Nucleus accumbens (tissue), 56 donors: Measurements from ENCODE around the gene CXCL9.
"Not testable (repeated sequence)": the region's sequence is repeated elsewhere in the genome, so short reads cannot be mapped to it uniquely, and the experiment has no call there.

Source experiments
- DNase-seq, 56 donors: peaks; one replicate each; lab custom pipeline; 2025; lab: John Stamatoyannopoulos, UW

The CXCL9 gene

GRCh38 chr4:76013540-76013939, 6.2 kb upstream of the CXCL9 start:
- no peak for DNase-seq

- no peak for DNase-seq
These were observed 5.1 kb upstream of the CXCL9 start for GRCh38 chr4:76012388-76012801.

DNA sequence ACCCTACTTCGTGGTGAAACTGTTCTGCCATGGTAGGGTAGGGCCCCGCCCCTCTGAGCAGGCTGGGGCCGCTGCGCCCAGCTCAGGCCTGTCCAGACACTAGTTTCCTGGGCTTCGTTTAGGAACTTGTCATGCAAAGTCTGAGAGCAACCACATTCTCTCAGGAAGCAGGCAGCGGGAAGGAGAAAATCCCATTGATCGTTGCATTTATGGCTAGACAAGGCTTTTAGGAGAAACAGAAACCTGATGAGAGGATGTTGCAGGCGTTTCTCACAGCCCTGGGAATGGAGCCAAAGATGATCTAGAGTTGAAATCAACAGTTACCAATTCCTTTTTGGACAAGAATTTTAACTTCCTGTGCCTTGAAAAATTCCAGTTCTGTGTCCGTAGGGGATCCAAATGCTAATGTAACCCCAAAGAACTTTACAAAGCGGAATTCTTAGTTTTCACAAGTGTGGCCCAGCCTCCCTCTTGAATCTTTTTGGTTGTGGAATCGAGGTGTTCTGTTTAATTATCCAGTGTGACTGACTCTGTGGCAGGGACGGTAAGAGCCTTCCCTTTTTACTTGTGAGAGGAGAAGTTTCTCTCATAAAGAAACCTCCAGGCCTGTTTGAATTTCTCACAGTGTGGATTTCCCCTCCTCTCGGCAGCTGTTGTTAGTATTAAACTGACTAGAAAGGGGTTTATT, 4.5 kb upstream of the CXCL9 start:
- DNase-seq, result no peak

DNA sequence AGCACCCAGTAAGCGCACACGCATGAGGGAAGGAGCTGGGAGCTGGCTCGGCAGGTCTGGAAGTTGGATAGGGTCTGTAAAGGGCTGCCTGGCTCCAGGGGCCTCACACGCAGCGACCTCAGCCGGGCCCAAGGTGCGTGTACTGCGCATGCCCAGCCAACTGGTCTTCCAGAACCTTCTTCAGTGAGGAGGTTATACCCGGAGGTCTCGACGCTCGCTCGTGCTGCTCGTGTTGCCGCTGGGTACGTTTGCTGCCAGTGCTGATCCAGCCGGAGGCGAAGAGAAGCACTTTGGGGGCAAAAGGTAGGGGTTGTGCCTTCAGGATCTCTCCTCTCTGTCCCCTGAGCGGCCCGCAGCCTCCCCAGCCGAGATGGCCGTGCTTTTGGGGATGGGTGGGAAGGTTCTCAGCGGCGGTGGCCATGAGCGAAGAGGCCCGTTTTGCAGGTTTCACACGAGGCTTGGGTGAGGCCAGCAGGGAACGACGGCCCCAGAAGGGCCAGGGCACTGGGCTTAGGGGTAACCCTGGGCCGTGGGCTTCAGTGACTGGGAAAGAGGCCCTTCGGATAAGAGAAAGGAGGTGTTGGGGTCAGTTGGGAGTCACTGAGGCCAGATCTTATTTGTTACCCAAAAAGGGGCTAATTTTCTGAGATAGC, 3.8 kb upstream of the CXCL9 start:
- DNase-seq, result no peak

GRCh38 chr4:76010576-76010975, 3.3 kb upstream of the CXCL9 start:
- no peak for DNase-seq

- no peak for DNase-seq
These were observed 2.0 kb upstream of the CXCL9 start for GRCh38 chr4:76009311-76009710.

DNA sequence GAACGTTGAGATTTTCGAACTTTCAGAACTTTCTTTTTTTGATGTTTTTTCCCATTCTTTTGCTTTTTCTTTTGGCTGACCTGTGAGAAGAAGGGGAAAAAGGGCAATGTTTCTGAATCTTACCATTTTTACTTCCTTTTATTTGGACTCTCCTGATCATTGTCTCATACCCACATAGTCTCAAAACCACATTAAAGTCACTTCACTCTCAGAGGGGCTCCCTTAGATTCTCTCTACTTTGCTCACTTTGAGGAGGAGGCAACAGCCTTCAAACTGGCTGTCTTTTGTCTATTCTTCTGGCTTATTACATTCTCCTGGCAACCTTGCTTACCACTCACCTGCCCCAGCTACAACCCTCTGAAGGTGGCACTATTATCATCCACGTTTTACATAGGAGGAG, 3.7 kb downstream of the CXCL9 start:
- no peak for DNase-seq

GRCh38 chr4:76003035-76003434, 4.3 kb downstream of the CXCL9 start:
- DNase-seq, result no peak

GRCh38 chr4:76002176-76002575, 5.1 kb downstream of the CXCL9 start:
- DNase-seq, result no peak

GRCh38 chr4:76001700-76002099, 5.6 kb downstream of the CXCL9 start:
- DNase-seq, result no peak

DNA sequence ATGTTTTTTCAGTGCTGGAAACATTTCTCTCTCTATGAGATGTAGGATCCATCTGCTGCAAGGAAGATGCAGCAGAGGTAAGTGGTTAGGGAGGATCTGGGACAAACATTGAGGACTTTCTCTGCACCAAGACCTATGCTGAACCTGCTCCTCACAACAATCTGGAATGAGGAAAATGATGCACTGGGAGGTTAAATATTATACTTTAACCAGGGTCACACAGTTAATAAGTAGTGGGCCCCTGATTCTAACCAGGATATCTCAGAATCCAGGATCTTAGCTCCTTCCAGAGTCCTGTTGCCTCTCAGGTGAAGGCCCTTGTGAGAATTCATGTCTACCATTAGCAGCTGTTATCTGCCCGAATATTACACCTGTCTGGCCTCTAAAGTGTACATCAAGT, 7.0 kb downstream of the CXCL9 start:
- no peak for DNase-seq

- not testable (repeated sequence) for DNase-seq
These were observed 8.7 kb downstream of the CXCL9 start for GRCh38 chr4:75998525-75999147.

DNA sequence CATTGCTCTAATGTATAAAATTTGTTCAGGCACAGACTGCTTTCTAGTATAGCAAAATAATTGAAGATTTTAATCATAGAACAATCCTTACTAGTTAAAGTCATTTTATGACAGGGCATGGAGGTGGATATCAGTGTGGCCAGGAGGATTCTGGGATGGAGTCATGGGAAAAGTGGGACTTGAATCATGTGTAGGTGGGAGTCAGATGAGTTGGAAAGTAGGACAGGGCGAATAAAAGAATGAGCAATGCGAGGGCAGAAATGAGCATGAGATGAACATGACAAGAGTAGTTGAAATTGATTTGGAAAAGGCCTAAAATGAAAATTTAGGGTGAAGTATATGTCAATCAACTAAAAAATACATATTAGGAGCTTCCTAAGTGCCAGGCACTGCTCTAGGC, 9.4 kb downstream of the CXCL9 start:
- DNase-seq, result peak in 12 of 56 donors; percentile 9 to 48 (median 33)

- DNase-seq, result no peak
These were observed 10.2 kb downstream of the CXCL9 start for GRCh38 chr4:75997081-75997480.

GRCh38 chr4:75995727-75996126, 11.6 kb downstream of the CXCL9 start:
- peak in 3 of 56 donors; percentile 10 to 14 (median 13) for DNase-seq

DNA sequence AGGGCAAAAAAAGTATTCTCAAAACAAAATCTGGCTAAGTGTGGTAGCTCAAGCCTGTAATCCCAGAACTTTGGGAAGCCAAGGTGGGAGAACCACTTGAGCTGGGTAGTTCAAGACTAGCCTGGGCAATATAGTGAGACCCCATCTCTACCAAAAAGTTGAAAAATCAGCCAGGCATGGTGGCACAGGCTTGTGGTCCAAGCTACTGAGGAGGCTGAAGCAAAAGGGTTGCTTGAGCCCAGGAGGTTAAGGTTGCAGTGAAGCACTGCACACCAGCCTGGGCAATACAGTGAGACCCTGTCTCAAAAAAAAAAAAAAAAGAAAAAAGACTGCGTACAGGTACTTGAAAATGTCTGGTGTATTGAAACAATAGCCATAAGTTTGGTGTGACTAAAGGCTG, 14.8 kb downstream of the CXCL9 start:
- no peak for DNase-seq

- DNase-seq, result no peak
These were observed 17.3 kb downstream of the CXCL9 start for GRCh38 chr4:75989846-75990528.

- no peak for DNase-seq
These were observed 22.2 kb downstream of the CXCL9 start for GRCh38 chr4:75985116-75985515.

GRCh38 chr4:75980576-75980975, 26.7 kb downstream of the CXCL9 start:
- DNase-seq, result no peak

GRCh38 chr4:75976177-75976576, 31.1 kb downstream of the CXCL9 start:
- DNase-seq, result no peak

- no peak for DNase-seq
These were observed 33.5 kb downstream of the CXCL9 start for GRCh38 chr4:75973766-75974165.
